Cardiac fibroblast (primary cell): ENCODE data around the gene FBXW9.
A peak's percentile ranks its signal among the peaks of the same experiment; 100 is the strongest.
"Not testable (repeated sequence)": the region's sequence is repeated elsewhere in the genome, so short reads cannot be mapped to it uniquely, and the experiment has no call there.

Source experiments
- DNase-seq, 2 donors: peaks; one replicate each; pipeline versions ENCODE4 v3.0.0 to v3.0.0-alpha.2; 2010; ENCODE audit warnings: low read depth in 2 of 2
- H3K4me3 ChIP-seq, 2 donors: replicated peaks in 1 of 2; 1 replicate in 1 of 2; 2 replicates in 1 of 2; pipeline ENCODE4 v1.5.1; 2011; ENCODE audit warnings: low read depth in 2 of 2, low read length in 2 of 2, mild to moderate bottlenecking in 2 of 2, moderate library complexity in 1 of 2
- CTCF ChIP-seq: IDR thresholded peaks from one replicate; pipeline ENCODE4 v1.5.1; 2011; ENCODE audit warnings: low read depth, mild to moderate bottlenecking, low read length, inconsistent platforms

Gene FBXW9

GRCh38 chr19:12698138-12698537 lies 1.7 kb upstream of the FBXW9 start:
- no peak overlapping the region for H3K4me3 ChIP-seq
- no peak for DNase-seq
- TF ChIP-seq CTCF, result no peak

- not testable (repeated sequence) for DNase-seq, H3K4me3 ChIP-seq
Measured at GRCh38 chr19:12697425-12697824, 994 bp upstream of the FBXW9 start.

- peak overlapping the region; percentile 92 to 93 for H3K4me3 ChIP-seq
- TF ChIP-seq CTCF, result no peak
- no peak for DNase-seq
Measured at GRCh38 chr19:12695997-12696365, 450 bp downstream of the FBXW9 start.

- no peak for DNase-seq
- TF ChIP-seq CTCF, result no peak
- H3K4me3 ChIP-seq, result peak overlapping the region; percentile 92 to 93
Measured at GRCh38 chr19:12695514-12695913, 917 bp downstream of the FBXW9 start.

GRCh38 chr19:12695096-12695495 lies 1.3 kb downstream of the FBXW9 start:
- DNase-seq, result no peak
- H3K4me3 ChIP-seq, result no peak overlapping the region
- TF ChIP-seq CTCF, result no peak

GRCh38 chr19:12694641-12695040 lies 1.8 kb downstream of the FBXW9 start:
- no peak for DNase-seq
- H3K4me3 ChIP-seq, result no peak overlapping the region
- TF ChIP-seq CTCF, result no peak

- TF ChIP-seq CTCF, result no peak
- DNase-seq, result no peak
- H3K4me3 ChIP-seq, result no peak overlapping the region
Measured at GRCh38 chr19:12692960-12693359, 3.5 kb downstream of the FBXW9 start.
